GM19455 (cell line): ENCODE measurements around the gene MTMR11.
"Not testable (repeated sequence)": the region's sequence is repeated elsewhere in the genome, so short reads cannot be mapped to it uniquely, and the experiment has no call there.

Experiments used
- ATAC-seq: cut with Tn5 transposase; IDR thresholded peaks from one replicate; pipeline ENCODE4 v1.9.1; 2021; ENCODE audit not compliant: unreplicated experiment

The MTMR11 gene

GRCh38 chr1:149903836-149904491 lies 32.7 kb downstream of the MTMR11 start:
- no peak for ATAC-seq

GRCh38 chr1:149899460-149900284 lies 37.0 kb downstream of the MTMR11 start, which contains the start of gene BOLA1:
BOLA1 (plus strand) TSS chr1:149899568; CDS start chr1:149900060, 492 bp downstream.
- no peak for ATAC-seq

GRCh38 chr1:149896575-149896974 lies 40.1 kb downstream of the MTMR11 start:
- no peak for ATAC-seq

GRCh38 chr1:149888999-149889289 lies 47.7 kb downstream of the MTMR11 start:
- ATAC-seq, result no peak

GRCh38 chr1:149888247-149888998 lies 48.3 kb downstream of the MTMR11 start:
- ATAC-seq, result peak; percentile 12

GRCh38 chr1:149887456-149888246 lies 49.0 kb downstream of the MTMR11 start:
- ATAC-seq, result peak; percentile 42

- ATAC-seq, result not testable (repeated sequence)
These were observed 49.6 kb downstream of the MTMR11 start for GRCh38 chr1:149887196-149887455.

GRCh38 chr1:149886396-149887195 lies 50.1 kb downstream of the MTMR11 start:
- peak; percentile 59 for ATAC-seq

GRCh38 chr1:149886121-149886395 lies 50.6 kb downstream of the MTMR11 start:
- not testable (repeated sequence) for ATAC-seq

- no peak for ATAC-seq
These were observed 51.1 kb downstream of the MTMR11 start for GRCh38 chr1:149885339-149886120.

- ATAC-seq, result no peak
These were observed 52.0 kb downstream of the MTMR11 start for GRCh38 chr1:149884433-149885338.

GRCh38 chr1:149883598-149884247 lies 53.0 kb downstream of the MTMR11 start:
- no peak for ATAC-seq

- no peak for ATAC-seq
These were observed 54.8 kb downstream of the MTMR11 start for GRCh38 chr1:149881876-149882275.

- ATAC-seq, result no peak
These were observed 57.1 kb downstream of the MTMR11 start for GRCh38 chr1:149879556-149879955.
